ENCODE data around the gene DLL4. TPM values are rescaled to one million over a fixed set of nuclear protein-coding genes. Genes with fewer than 3 reads are reported as not detected.

Gene DLL4
- total and polyA plus RNA-seq, 2 donors (not counting 1 experiment from before 2014, with no cell fraction given), result 0.07 to 0.30 TPM

- no peaks in the 10 kb centered on the region for H3K36me3 ChIP-seq (replicated peaks in 1 of 2; ENCODE audit: control extremely low read depth in 1 of 2, control insufficient read depth in 1 of 2, extremely low read depth in 1 of 2, insufficient read depth in 2 of 2, low read length in 1 of 2)
- H3K27ac ChIP-seq (ENCODE audit: low read length in 2 of 2), result no peak overlapping the region
- H3K4me1 ChIP-seq (ENCODE audit: control insufficient read depth in 2 of 2, insufficient read depth in 2 of 2, low read length in 2 of 2), result peaks cover 57 to 65% of the 10 kb centered on the region in 2 donors
- intact Hi-C loops (cut with micrococcal nuclease), result loop anchor here (2.0 kb wide), 1 partner anchor 13 kb away; no protein-coding TSS in a partner anchor
- H3K4me3 Mint-ChIP-seq, result peak overlapping the region; percentile 63
- no peak for ATAC-seq (ENCODE audit: low read depth)
- peaks cover 0 to 25% (median 0%) of the 10 kb centered on the region in 3 donors for H3K9me3 ChIP-seq (ENCODE audit: control extremely low read depth in 1 of 3, control insufficient read depth in 2 of 3, insufficient read depth in 1 of 3, low read length in 2 of 3)
- CTCF ChIA-PET, result interaction anchor here (7.7 to 10.7 kb wide), 2 partner anchors 14 to 22 kb away, joined by 67 to 84 read pairs; no protein-coding TSS in a partner anchor
- POLR2A ChIA-PET, result interaction anchor here (0.5 to 3.5 kb wide), 3 partner anchors 21 to 658 kb away, joined by 4 to 29 read pairs (median 5); no protein-coding TSS in a partner anchor
- no peaks in the 10 kb centered on the region for H3K9me3 Mint-ChIP-seq (ENCODE audit: insufficient read depth)
- H3K9ac ChIP-seq (ENCODE audit: low read length), result peak overlapping the region; percentile 70
- H4K20me1 ChIP-seq (ENCODE audit: control insufficient read depth, insufficient read depth, low read length, poor library complexity, severe bottlenecking), result peaks cover 20% of the 10 kb centered on the region
- H3K4me2 ChIP-seq (replicated peaks; ENCODE audit: low read depth, low read length, poor library complexity, severe bottlenecking), result peak overlapping the region; percentile 100
- H3K27me3 ChIP-seq (replicated peaks in 1 of 4; ENCODE audit: control extremely low read depth in 1 of 4, control insufficient read depth in 3 of 4, insufficient read depth in 4 of 4, low read length in 3 of 4), result peaks cover 0 to 80% (median 50%) of the 10 kb centered on the region in 4 experiments
- H3K79me2 ChIP-seq (ENCODE audit: control insufficient read depth, insufficient read depth, low read length), result no peaks in the 10 kb centered on the region
- H3K27ac Mint-ChIP-seq, result no peak overlapping the region
- TF ChIP-seq CTCF (IDR thresholded peaks at IDR 0.05) (no peak), EZH2 (IDR thresholded peaks at IDR 0.05; ENCODE audit: borderline replicate concordance, insufficient read depth, low read depth, low read length, poor library complexity, severe bottlenecking) (no peak)
- no peak overlapping the region for H2AFZ ChIP-seq (ENCODE audit: insufficient read depth, low read depth, low read length, poor library complexity, severe bottlenecking)
- peaks cover 60% of the 10 kb centered on the region for H3K27me3 Mint-ChIP-seq
- peak overlapping the region in 3 of 5 experiments; percentile 32 to 60 (median 42) for H3K4me3 ChIP-seq (ENCODE audit: control extremely low read depth in 1 of 5, extremely low read depth in 1 of 5, insufficient read depth in 1 of 5, low read depth in 2 of 5, low read length in 4 of 5)
- DNase-seq, result peak; percentile 43
- WGBS (ENCODE audit: insufficient coverage), result 48% methylated on average over 2 of the region's 24 CpGs
- H3K4me1 Mint-ChIP-seq, result peaks cover 47% of the 10 kb centered on the region
Observed at GRCh38 chr15:40927495-40927872, 1.7 kb upstream of the DLL4 start.
